ENCODE data around the gene ZFP36L1.

Gene ZFP36L1

GRCh38 chr14:68820119-68820518, 27.3 kb upstream of the ZFP36L1 start:
- Histone ChIP-seq H3K27ac (no peak overlapping the region), H3K27me3 (replicated peaks) (no peaks in the 10 kb centered on the region), H3K36me3 (replicated peaks) (no peaks in the 10 kb centered on the region), H3K4me3 (ENCODE audit: low read depth, low read length) (no peak overlapping the region)
- TF ChIP-seq CTCF (IDR thresholded peaks at IDR 0.05; ENCODE audit: low read depth, low read length, missing control alignments): no peak
- no peak for DNase-seq
- in situ Hi-C loops (cut with HindIII; ENCODE audit: low pct_ligation_motif_present, low sequenced_read_pairs): loop anchor here (25.0 kb wide), 1 partner anchor 883 kb away; no protein-coding TSS in a partner anchor

DNA sequence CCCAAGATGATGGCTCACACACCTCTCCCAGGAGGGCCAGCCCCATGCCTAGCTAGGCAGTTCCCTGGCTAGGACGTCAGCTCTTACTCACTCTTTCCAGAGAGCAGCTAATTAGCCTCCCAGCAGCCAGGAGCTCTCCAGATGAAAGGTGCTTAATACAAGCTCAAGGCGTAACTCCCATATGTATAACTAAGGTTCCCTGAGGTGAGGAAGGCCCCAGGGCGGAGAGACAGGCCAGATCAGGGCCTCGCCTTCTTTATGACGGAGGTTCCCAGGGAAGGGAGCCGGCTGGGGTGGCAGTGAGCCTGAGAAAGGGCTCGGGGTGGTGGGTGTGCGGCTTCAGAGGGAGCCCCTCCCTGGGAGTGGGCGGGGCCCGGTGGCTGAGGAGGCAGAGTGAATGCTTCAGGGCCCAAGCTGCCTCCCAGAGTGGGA, 26.4 kb upstream of the ZFP36L1 start:
- peak; percentile 28 for DNase-seq
- H3K4me3 ChIP-seq (ENCODE audit: low read depth, low read length): no peak overlapping the region
- H3K27ac ChIP-seq: no peak overlapping the region
- in situ Hi-C loops (cut with HindIII; ENCODE audit: low pct_ligation_motif_present, low sequenced_read_pairs): loop anchor here (25.0 kb wide), 1 partner anchor 882 kb away; no protein-coding TSS in a partner anchor
- H3K27me3 ChIP-seq (replicated peaks): no peaks in the 10 kb centered on the region
- TF ChIP-seq CTCF (IDR thresholded peaks at IDR 0.05; ENCODE audit: low read depth, low read length, missing control alignments): no peak
- no peaks in the 10 kb centered on the region for H3K36me3 ChIP-seq (replicated peaks)

- in situ Hi-C loops (cut with HindIII; ENCODE audit: low pct_ligation_motif_present, low sequenced_read_pairs): loop anchor here (25.0 kb wide), 1 partner anchor 880 kb away; no protein-coding TSS in a partner anchor
- Histone ChIP-seq H3K36me3 (replicated peaks) (no peaks in the 10 kb centered on the region), H3K27ac (no peak overlapping the region), H3K4me3 (ENCODE audit: low read depth, low read length) (no peak overlapping the region), H3K27me3 (replicated peaks) (no peaks in the 10 kb centered on the region)
- DNase-seq: no peak
- TF ChIP-seq CTCF (IDR thresholded peaks at IDR 0.05; ENCODE audit: low read depth, low read length, missing control alignments): no peak
These were observed 24.8 kb upstream of the ZFP36L1 start for GRCh38 chr14:68817506-68818212.

- Histone ChIP-seq H3K27ac (no peak overlapping the region), H3K27me3 (replicated peaks) (no peaks in the 10 kb centered on the region), H3K4me3 (ENCODE audit: low read depth, low read length) (no peak overlapping the region), H3K36me3 (replicated peaks) (no peaks in the 10 kb centered on the region)
- no peak for DNase-seq
- no peak for TF ChIP-seq CTCF (IDR thresholded peaks at IDR 0.05; ENCODE audit: low read depth, low read length, missing control alignments)
- in situ Hi-C loops (cut with HindIII; ENCODE audit: low pct_ligation_motif_present, low sequenced_read_pairs): loop anchor here (25.0 kb wide), 1 partner anchor 880 kb away; no protein-coding TSS in a partner anchor
These were observed 24.1 kb upstream of the ZFP36L1 start for GRCh38 chr14:68816943-68817430.

- peak overlapping the region; percentile 90 for H3K27ac ChIP-seq
- no peaks in the 10 kb centered on the region for H3K27me3 ChIP-seq (replicated peaks)
- in situ Hi-C loops (cut with HindIII; ENCODE audit: low pct_ligation_motif_present, low sequenced_read_pairs): loop anchor here (25.0 kb wide), 1 partner anchor 879 kb away; no protein-coding TSS in a partner anchor
- DNase-seq: peak; percentile 76
- H3K36me3 ChIP-seq (replicated peaks): no peaks in the 10 kb centered on the region
- H3K4me3 ChIP-seq (ENCODE audit: low read depth, low read length): peak overlapping the region; percentile 42
- peak; percentile 90 for TF ChIP-seq CTCF (IDR thresholded peaks at IDR 0.05; ENCODE audit: low read depth, low read length, missing control alignments)
These were observed 23.5 kb upstream of the ZFP36L1 start for GRCh38 chr14:68816183-68816942.

All from brain microvascular endothelial cell (primary cell).